Fibroblast of gingiva (primary cell): ENCODE results near the gene PITPNM2.

Source experiments
- DNase-seq: peaks from one replicate; pipeline ENCODE4 v3.0.0-alpha.2; 2011; ENCODE audit warnings: low read depth

Gene PITPNM2

DNA sequence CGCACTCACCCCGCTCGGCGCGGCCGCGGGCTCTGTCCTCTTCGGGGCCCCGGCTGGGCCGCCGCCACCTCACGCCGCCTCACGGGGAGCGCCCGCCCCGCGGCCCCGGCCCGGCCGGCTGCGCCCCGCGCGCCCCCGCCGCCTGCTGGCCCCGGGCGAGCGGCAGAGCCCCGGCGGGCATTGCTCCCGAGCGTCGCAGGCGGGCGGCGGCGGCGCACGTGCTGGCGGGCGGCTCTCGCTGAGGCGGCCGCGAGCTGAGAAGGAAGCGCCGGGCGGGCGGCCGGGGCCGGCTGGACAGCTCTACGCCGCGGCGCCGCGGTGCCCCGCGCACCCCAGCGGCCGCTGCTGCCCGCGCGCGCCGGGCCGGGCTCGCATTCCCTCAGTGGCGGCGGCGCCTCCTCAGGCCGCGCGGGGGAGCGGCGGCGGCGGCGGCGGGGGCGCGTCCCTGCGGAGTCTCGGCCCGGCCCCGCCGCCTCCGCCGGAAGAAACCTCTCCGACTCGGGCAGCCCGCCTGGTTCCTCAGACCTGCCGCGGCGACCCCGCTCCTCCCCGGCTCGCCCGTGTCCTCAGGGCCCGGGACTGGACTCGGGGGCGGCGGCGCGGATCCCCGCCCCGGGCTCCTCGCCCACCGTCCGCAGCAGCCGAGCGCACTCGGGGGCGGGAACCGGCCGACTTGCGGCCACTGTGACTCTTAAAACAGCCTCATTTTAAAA is at the start of gene PITPNM2:
PITPNM2 (minus strand) TSS at position 347 of the 713 bp plus-strand sequence. CDS start 116,500 bp downstream, outside the sequence.
- DNase-seq, result peak; percentile 57

DNA sequence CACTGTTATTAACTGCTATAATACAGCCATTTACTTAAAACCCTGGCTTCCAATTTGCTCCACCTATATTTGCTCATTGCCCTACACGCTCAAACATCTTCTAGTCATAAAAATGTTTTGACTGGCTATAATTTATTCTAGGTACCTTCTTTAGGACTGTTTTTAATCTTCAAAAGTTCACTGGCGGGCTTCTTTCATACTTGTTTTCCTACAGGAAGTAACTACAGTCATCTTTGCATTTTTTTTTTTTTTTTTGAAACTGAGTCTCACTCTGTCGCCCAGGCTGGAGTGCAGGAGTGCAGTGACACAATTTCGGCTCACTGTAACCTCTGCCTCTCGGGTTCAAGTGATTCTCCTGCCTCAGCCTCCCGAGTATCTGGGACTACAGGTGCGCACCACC is 49.5 kb upstream of the PITPNM2 start:
- no peak for DNase-seq

GRCh38 chr12:123199936-123200335 is 49.0 kb upstream of the PITPNM2 start:
- DNase-seq, result no peak

- no peak for DNase-seq
Observed at GRCh38 chr12:123187637-123188036, 36.7 kb upstream of the PITPNM2 start.

DNA sequence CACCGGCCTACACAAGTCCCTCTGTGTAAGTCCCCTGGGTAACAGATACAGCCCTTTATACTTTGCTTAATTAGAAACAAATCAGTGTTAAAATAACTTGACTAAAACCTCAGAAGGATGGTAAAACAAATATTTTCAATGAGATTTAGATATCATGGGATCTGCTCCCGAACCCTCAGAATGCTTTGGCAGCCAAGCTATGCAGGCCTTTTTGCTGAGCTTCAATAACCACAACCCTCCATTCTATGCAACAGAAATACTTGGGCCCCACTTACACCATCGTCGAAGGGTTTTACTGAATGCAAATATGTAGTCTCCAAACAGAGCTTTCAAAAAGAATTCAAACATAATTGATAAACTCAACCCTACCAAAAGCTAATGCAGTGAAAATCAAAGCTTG is 29.3 kb upstream of the PITPNM2 start:
- DNase-seq, result no peak

DNA sequence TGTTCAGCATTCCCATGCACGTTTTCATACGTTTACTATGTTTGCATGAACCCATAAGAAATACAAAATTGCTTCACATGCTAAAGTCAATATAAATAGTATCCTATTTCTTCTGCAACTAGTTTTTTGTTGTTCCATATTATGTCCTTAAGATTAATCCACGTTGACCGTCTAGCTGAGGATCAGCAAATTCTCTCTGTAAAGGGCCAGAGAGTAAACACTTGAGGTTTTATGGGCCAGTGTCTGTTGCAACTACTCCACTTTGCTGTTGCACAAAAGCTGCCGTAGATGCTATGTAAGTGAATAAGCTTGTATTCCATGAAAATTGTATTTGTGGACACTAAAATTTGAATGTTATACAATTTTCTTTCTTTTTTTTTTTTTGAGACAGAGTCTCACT is 21.1 kb upstream of the PITPNM2 start:
- DNase-seq, result no peak

DNA sequence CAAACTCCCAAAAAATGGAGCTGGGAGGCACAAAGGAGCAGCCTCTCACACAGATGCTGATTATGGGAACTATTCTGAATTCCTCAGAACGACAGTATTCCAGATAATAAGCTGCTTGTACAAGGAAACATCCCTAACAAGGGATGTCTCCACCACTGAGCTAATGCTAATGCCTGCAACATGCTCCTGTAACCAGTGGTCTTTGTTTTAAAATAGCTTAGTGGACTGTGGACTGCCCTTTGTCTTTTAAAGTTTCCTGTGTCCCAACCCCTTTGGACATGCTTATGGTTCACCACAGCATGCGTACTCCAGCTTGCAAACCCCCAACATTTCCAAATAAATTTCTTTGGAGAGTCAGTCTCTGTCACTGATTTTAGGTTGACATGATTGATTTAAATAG is 16.4 kb upstream of the PITPNM2 start:
- DNase-seq, result no peak

GRCh38 chr12:123165537-123165936 is 14.6 kb upstream of the PITPNM2 start:
- no peak for DNase-seq

DNA sequence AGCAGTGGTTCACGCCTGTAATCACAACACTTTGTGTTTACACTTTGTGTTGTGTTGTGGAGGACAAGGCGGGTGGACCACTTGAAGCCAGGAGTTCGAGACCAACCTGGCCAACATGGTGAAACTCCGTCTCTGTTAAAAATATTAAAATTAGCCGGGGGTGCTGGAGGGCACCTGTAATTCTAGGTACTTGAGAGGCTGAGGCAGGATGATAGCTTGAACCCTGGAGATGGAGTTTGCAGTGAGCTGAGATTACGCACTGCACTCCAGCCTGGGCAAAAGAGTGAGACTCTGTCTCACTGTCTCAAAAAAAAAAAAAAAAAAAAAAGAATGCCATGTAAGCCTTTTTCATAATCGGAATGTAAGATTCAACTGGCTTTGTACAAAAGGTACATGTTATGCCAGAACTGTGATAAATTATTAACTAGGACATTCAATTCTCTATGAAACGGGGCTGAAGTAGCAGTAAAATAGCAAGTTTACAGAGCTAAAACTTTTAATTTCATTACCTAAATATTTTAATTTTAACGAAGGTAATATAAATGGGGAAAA is 13.9 kb upstream of the PITPNM2 start:
- no peak for DNase-seq

- no peak for DNase-seq
Observed at GRCh38 chr12:123164222-123164621, 13.3 kb upstream of the PITPNM2 start.

DNA sequence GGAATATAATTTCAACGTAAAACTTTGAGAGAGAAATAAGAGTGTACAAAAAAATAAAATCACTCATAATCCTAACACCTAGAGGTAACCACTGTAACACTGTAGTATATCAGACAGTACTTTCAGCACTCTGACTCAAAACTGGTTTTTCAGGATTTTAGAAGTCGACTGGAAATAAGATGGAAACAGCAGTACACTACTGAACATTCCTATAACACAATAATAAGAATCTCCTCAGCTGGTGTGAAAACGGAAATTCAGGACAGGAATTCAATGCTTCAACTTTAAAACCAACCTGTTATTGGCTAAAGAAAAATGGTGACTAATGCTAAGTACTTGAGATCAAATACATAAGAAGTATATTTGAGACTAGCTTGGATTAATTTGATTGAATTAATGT is 12.3 kb upstream of the PITPNM2 start:
- no peak for DNase-seq

DNA sequence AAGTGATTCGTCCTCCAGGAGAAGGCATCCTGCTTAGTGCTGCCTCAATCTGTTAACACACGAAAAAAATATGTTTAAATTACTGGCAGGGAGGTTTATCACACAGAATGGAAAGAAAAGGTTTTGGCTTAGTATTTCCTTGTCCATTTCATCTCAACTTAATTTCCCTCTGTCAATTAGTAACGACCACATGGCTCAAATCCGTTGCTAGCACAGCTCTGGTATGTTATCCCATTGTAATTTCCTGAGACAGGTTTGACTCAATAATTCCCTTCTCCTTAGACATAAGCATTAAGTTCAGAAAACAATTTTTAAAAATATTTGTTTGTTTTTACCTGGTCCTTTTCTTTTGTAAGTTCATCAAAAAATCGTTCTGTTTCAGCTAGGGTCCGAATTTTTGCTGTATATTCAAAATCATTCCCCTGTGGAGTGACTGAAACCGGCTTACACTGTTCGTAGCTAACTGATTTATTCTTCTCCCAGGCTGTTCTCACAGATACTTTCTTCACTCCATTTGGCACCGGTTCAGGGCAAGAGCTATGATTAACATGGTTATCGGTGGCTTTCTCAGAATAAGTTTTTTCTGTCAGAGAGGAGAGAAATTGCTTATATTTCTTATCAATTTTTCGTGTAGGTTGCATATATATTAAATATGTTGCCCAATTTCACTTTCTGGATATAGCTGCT is 10.1 kb upstream of the PITPNM2 start:
- no peak for DNase-seq

DNA sequence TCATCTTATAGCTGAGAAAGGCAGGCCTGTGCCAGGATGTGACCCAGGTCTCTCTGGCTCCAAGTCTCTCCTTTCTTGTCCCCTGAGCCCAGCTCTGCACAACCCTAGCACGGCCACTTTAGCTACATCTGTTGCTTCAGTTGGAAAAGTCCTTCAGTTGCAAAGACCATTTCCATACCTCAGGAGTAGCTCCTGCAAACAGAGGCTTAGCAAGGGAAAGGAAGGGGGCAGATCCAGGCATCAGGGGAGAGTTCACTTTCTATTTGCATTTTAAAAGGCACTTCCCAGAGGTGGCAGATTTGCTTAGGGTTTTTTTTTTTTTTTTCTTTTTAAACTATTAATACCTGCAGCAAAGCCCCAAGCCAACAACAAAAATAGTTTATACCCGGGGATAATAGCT is 3.0 kb upstream of the PITPNM2 start:
- no peak for DNase-seq

- DNase-seq, result no peak
Observed at GRCh38 chr12:123152833-123153232, 1.9 kb upstream of the PITPNM2 start.

DNA sequence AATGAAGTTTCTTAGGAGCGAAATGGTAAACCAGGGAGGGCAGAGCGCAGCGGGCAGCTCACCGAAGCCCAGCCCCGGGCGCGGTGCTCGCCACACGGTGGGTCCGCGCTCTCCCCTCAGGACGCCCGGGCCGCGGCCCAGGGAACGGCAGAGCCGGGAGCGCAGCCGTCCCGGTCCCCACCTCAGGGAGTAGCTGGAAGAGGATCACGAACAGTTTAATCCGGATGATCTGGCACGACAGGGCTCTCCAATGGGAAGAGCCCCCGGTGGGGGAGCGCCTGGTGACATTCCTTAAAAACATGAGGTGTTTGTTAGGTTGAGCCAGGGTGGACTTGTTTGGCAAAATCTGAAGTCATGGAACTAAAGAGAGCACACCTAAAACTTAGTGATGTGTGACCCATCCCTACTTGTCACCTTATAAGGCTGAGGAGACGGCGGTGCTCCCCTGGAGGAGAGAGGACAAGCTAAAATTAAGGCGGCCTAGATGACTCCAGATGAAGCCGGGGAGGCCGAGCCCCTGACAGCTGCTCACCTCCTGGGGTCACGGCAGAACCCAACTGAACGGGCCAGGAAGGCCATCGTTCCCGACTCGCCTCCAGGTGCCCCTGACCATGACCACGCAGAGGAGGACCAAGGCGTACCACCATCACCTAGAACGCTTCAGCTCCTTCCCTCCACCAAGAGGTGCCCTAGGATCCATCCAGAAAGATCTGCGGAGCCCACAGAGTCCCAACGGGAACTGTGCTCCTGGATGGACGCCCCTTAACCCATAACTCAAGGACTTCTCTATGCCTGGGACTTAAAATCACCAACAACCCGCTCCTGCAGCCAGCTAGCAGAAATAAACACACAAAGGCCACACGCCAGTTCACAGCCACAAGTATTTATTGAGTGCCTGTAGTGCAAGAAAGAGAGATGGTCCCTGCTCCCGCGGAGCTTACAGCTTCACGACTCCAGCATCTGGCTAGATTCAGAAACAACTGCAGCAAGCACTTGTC is 866 bp upstream of the PITPNM2 start:
- DNase-seq, result no peak

- no peak for DNase-seq
Observed at GRCh38 chr12:123150275-123150743, 581 bp downstream of the PITPNM2 start.

DNA sequence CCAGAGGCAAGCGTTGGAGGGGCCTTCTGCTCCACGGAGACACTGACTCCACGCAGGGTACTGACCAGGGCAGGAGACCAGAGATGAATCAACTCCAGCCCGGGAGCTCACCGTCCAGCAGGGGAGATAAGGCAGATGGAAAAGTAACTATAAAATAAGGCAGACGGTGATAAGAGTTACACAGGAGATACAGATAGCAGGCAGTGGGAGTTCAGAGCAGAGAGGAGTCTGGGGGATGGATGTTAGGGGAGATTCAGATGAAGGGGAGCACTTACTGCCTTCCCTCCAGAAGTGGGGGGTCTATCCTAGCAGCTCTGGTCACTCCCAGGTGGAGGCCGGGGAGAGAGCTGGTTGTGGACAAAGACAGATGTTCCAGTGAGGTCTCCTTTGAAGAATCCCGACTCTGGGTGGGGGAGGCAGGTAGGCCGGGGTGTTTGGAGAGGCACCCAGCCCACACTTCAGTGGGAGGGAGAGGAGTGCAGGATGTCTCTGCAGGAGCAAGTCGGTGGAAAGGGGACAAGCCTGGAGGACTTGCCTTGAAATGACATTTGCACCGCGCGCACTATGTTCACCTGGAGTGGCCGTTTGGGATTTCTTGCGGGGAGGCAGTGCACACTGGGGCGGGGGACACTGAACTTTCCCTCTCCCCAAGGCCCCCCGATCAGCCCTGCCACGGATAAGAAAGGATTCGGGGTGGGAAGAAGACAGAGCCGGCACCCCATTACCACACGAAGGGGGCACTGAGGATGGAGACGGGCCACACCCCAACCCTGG is 1.2 kb downstream of the PITPNM2 start:
- DNase-seq, result no peak

DNA sequence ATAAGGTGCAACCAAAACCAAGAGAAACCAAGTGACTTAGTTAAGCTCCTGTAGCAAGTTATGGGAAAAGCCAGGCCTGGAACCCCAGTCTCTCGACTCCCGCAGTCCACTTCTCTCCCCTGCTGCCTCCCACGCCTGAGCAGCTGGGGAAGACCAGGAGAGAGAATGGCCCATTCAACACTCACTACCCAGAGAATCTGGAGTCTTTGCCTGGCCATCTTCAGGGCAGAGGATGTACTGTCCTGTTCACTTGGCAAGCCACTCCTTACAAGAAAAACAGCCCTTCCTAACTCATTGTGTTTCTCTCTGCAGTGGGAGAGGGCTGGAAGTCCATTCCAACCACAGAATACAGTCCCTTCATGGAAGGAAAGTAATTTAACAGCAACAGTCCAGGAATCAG is 1.8 kb downstream of the PITPNM2 start:
- DNase-seq, result no peak

- DNase-seq, result no peak
Observed at GRCh38 chr12:123148655-123149054, 2.2 kb downstream of the PITPNM2 start.

DNA sequence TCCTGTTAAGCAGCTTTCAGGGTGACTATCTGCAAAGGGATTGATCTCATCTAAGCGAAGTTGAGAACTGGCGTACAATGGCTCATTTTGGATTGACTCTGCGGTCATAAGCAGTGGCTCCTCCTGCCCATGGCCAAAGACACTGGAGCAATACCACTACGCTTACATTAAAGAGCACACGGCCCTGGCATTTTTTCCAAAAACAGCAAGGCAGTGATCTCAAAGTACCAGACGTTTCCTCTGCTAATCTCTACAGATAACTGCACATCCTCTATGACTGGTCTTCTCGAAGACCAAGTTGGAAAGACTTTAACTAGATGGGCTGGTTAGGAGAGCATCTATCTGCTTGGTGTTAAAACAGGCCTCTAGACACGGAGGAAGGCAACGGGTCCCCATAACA is 2.7 kb downstream of the PITPNM2 start:
- DNase-seq, result no peak

- DNase-seq, result no peak
Observed at GRCh38 chr12:123145211-123145610, 5.7 kb downstream of the PITPNM2 start.
